Iris pigment epithelial cell (primary cell): ENCODE measurements around the gene HMOX1.

Experiments
- DNase-seq: peaks from one replicate; pipeline ENCODE4 v3.0.0-alpha.2; 2011; ENCODE audit warnings: low read depth

Gene HMOX1, protein sequence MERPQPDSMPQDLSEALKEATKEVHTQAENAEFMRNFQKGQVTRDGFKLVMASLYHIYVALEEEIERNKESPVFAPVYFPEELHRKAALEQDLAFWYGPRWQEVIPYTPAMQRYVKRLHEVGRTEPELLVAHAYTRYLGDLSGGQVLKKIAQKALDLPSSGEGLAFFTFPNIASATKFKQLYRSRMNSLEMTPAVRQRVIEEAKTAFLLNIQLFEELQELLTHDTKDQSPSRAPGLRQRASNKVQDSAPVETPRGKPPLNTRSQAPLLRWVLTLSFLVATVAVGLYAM

GRCh38 chr22:35380537-35381423 lies at the start of gene HMOX1:
TSS of gene HMOX1 (plus strand) at chr22:35381096. CDS start at chr22:35381174, 78 bp downstream.
- DNase-seq = peak; percentile 90

DNA sequence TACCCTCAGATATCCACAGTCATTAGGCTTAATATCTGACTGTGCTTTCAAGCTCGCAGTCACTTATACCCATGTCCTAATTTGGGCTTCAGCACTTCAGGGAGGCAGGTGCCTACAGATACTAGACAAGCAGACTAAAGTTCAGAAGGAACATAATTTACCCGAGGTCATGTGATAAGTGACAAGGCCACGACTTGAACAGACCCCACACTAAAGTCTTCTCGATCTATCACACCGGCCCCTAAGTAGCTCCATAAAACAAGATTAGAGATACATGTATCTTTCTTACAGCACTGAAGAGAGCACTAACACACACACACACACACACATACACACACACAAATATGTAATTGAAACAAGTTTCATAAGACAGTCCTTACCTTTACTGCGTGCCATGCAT lies 48.6 kb upstream of the HMOX1 start:
- no peak for DNase-seq

GRCh38 chr22:35333220-35333619 lies 47.7 kb upstream of the HMOX1 start:
- no peak for DNase-seq

DNA sequence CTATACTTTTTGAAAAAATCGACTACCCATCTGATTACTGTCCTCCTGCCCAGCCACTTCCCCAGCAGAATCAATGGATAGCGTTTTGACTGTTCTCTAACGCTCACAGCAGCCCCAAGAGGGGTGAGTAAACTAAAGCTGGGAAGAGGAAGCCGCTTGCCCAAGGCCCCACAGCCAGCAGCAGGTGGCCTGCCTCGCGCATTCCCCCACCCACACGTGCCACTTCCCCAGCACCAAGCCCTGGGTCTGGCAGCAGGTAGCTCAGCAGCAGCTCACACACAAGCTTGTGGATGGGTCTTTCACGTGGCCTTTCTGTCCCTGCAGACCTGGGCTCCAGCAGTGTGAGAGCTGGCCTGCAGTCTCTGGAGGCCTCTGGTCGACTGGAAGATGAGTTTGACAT lies 46.9 kb upstream of the HMOX1 start:
- no peak for DNase-seq

DNA sequence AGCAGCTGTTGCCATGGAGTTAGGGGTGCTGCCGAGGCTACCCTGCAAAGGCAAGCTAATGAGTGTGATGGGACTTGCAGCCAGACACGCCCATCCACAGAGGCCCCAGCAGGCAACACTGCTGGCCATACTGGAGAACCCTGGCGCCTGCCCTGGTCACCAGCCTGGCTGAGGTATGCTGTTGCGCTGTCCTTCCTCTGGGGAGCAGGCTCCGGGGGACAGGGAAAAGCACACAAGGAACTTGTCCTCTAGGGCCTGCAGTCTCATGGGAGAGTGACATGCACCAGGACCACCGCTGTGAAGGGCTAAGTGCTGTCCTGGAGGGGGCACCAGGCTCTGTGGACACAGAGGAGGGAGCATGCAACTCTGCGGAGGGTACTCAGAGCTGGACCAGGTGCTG lies 45.4 kb upstream of the HMOX1 start:
- no peak for DNase-seq

DNA sequence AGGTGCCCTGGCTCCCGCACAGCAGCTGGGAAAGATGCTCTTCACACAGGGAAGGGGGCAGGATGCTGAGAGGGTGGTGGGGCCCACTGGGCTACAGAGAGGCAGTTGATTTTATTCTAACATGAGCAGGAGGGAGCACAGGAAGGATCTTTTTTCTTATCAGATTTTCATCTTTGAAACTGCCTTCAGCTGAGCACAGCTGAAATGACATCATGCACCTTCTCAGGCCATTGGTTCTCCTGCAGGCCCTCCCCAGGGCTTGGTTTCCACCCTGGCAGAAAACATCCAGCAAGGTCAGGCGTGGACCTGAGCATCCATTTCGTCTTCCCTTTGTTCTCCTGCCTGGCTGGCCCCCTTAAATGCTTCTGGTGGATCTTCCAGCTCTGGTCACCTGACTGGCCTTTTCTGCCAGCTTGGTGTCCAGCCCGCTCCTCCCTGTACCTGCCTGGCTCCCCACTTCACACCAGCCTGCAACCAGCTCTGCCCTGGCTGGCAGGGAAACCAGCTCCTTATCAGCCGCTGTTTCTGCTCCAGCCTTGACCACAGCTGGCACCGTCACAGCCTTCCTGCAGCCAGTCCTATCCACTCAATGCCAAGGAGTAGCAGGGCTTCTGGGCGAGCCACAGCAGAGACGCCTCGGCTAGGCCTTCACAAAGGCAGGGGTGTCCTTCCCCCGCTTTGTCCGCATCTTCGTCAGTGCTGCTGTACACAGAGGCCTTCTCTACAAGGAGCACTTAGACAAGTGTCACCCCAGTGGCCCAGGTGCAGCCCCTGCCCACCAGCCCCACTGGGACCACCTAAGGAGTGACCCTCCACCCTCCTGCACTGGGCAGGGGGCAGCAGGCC lies 44.7 kb upstream of the HMOX1 start:
- peak; percentile 31 for DNase-seq

DNA sequence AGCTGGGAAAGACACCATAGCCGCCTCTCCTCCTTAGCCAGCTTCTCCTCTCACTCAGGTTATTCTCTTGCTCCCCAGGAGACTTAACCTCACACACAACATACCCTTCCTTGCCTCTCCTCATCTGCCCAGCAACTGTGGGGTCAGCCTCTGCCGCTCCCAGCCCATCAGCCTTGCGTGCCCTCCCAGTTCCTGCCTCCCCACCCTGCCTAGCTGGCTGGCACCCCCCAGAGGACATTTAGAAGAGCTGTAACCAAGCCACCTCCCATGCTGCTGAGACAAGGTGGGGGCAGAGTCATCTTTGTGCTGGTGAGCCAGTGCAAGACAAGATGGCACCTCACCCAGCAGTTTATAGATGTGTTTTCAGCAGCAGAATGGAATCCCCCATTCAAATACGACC lies 43.0 kb upstream of the HMOX1 start:
- DNase-seq = no peak

GRCh38 chr22:35341090-35341874 lies 39.6 kb upstream of the HMOX1 start:
- DNase-seq = no peak

DNA sequence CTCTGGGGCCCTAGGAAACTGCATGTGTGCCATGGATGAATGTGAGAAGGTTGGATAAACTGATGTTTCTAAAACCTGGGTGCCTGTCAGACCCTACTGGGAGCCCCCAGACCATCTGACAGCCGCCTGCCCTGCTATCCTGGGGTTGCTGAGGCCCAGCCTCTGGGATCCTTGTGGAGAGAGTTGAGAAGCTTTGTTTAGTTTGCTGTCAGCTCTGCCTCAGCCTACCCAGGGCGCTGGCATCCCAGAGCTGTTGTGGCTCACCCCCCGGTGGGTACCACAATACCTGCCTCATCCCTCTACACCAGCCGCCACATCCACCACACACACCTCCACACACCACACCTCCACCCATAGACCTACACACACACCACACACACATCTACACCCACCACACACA lies 38.5 kb upstream of the HMOX1 start:
- no peak for DNase-seq

GRCh38 chr22:35343664-35344550 lies 37.0 kb upstream of the HMOX1 start:
- DNase-seq = no peak

DNA sequence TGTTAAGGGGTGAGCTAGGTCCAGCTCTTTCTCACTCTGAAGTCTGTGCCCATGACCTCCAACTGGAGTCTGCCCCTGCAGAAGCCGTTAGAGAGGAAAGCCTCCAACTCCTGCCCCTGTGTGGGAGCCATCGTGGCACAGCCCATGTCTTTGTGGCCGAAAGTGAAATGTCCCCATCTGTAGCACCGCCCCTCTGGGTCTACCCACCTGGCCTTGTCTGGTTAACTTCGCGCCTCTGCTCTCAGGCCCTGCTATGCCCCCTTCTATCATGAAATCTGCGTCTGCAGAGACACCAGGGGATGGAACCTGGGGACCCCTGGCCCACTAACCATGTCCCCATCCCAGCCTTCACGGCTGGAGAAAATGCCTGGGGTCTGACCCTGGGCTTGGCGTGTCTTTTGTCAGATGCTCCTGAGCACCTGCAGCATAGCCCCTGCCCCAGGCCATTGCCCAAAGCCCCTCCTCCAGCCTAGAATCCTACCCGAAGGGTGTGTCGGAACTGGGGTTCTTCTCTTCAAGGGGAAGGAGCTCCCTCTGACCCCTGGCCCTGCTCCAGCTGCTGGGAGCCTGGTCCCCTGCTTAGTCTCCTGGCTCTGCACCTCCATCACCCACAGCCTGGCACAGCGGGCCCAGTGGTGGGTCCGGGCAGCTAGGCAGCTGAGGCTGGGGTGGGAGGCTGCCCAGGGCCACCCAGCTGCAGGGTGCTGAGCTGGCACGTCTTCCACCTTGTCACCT lies 35.8 kb upstream of the HMOX1 start:
- no peak for DNase-seq

GRCh38 chr22:35345808-35346505 lies 34.9 kb upstream of the HMOX1 start:
- no peak for DNase-seq

- DNase-seq = no peak
These were observed 34.2 kb upstream of the HMOX1 start for GRCh38 chr22:35346596-35347220.

GRCh38 chr22:35347462-35347861 lies 33.4 kb upstream of the HMOX1 start:
- no peak for DNase-seq

DNA sequence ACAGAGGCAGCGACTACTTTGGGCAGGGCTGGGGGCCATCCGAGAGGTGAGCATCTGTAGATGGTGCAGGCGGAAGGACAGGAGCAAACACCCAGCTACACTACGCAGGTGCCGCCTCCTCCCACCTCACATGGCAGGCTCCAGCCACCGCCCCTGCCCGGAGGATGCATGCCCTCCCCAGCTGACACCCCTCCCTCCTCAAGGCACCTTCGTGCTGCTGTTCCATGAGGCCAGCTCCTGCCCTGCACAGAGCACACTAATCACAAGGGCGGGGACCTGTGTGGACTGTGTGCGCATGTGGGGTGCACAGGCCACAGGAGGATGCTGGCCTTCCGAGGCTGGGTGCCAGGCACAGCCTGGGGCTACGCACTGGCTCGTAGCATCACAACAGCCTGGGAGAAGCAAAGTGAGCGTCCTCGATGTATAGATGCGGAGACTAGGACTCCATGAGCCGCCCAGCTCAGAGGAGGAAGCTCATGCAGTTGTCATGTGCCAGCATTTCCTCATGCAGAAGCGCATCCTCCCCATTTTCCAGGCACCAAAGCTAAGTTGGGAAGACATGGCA lies 32.8 kb upstream of the HMOX1 start:
- no peak for DNase-seq

DNA sequence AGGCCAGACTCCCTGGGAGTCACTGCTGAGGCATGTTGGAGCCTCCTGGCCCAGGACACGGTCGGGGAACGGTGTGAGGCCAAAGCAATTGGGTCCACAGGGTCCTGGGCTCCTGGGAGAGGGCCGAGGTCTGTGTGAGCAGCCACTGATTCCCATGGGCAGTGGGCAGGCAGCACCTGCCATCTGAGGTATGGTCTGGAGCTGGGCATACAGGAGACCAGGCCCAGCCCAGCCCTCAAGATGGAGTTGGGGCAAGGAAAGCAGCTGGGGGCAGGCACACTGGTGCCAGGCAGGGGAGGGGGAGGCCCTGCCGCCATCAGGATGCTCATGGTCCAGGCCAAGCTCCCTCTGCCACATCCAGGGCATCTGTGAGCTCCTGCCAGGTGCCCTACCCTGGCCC lies 32.2 kb upstream of the HMOX1 start:
- DNase-seq = no peak

- DNase-seq = no peak
These were observed 31.6 kb upstream of the HMOX1 start for GRCh38 chr22:35349368-35349703.

GRCh38 chr22:35349704-35350538 lies 31.0 kb upstream of the HMOX1 start:
- DNase-seq = no peak
